CD8-positive, alpha-beta memory T cell (primary cell): ENCODE data around the gene CIP2A. TPM values are rescaled to one million over a fixed set of nuclear protein-coding genes. Genes with fewer than 3 reads are reported as not detected.

Source experiments
- CTCF ChIA-PET: fragments of 350-600 bp; sonication (Branson Sonifier 250); formaldehyde crosslinking; loops from one replicate; lab custom pipeline; 2021; ENCODE audit warnings: antibody characterized with exemption; lab: Charles Lee
- POLR2A ChIA-PET: fragments of 350-600 bp; sonication (Branson Sonifier 250); formaldehyde crosslinking; loops from one replicate; lab custom pipeline; 2021; ENCODE audit warnings: antibody characterized with exemption; lab: Charles Lee
- DNase-seq, 5 donors: peaks; one replicate each; pipeline versions ENCODE4 v3.0.0 to v3.0.0-alpha.2; 2020 to 2022; ENCODE audit warnings: mixed read lengths in 1 of 5
- H3K27ac ChIP-seq: one replicate; pipeline ENCODE4 v1.7.0; 2013; ENCODE audit warnings: low read depth, mild to moderate bottlenecking, low read length, moderate library complexity
- H3K27me3 ChIP-seq: 2 replicates; pipeline ENCODE4 v1.7.0; 2013; ENCODE audit warnings: low read length, mild to moderate bottlenecking; ENCODE audit not compliant: insufficient read depth, poor library complexity, severe bottlenecking
- H3K36me3 ChIP-seq: 2 replicates; pipeline ENCODE4 v1.7.0; 2013; ENCODE audit warnings: mild to moderate bottlenecking, low read length, moderate library complexity; ENCODE audit not compliant: insufficient read depth
- H3K4me1 ChIP-seq: 2 replicates; pipeline ENCODE4 v1.7.0; 2013; ENCODE audit warnings: mild to moderate bottlenecking, low read length, moderate library complexity; ENCODE audit not compliant: insufficient read depth
- H3K4me3 ChIP-seq: 2 replicates; pipeline ENCODE4 v1.7.0; 2013; ENCODE audit warnings: mild to moderate bottlenecking, low read length
- H3K9me3 ChIP-seq: 2 replicates; pipeline ENCODE4 v1.7.0; 2013; ENCODE audit warnings: mild to moderate bottlenecking, low read length
- H3K27ac Mint-ChIP-seq, 8 donors: one replicate each; pipeline ENCODE4 v1.8.0; 2020 to 2021; ENCODE audit warnings: mixed read lengths in 8 of 8, mild to moderate bottlenecking in 6 of 8, inconsistent platforms in 3 of 8, moderate library complexity in 3 of 8
- H3K27me3 Mint-ChIP-seq, 2 donors: one replicate each; pipeline ENCODE4 v1.8.0; 2020 to 2021; ENCODE audit warnings: mixed read lengths in 2 of 2, mild to moderate bottlenecking in 1 of 2, moderate library complexity in 1 of 2
- H3K36me3 Mint-ChIP-seq, 3 donors: one replicate each; pipeline ENCODE4 v1.8.0; 2020 to 2021; ENCODE audit warnings: mixed read lengths in 3 of 3, inconsistent platforms in 1 of 3, mild to moderate bottlenecking in 1 of 3
- H3K4me1 Mint-ChIP-seq, 3 donors: one replicate each; pipeline ENCODE4 v1.8.0; 2020 to 2021; ENCODE audit warnings: mixed read lengths in 3 of 3, inconsistent platforms in 1 of 3, mild to moderate bottlenecking in 1 of 3
- H3K4me3 Mint-ChIP-seq, 7 donors: one replicate each; pipeline ENCODE4 v1.8.0; 2020 to 2021; ENCODE audit warnings: mixed read lengths in 7 of 7, mild to moderate bottlenecking in 6 of 7, moderate library complexity in 4 of 7, inconsistent platforms in 2 of 7
- H3K9me3 Mint-ChIP-seq, 5 donors: one replicate each; pipeline ENCODE4 v1.8.0; 2020 to 2022; ENCODE audit warnings: mixed read lengths in 5 of 5, mild to moderate bottlenecking in 3 of 5, moderate library complexity in 2 of 5, inconsistent platforms in 1 of 5
- polyA plus RNA-seq: library from polyadenylated mRNA; unstranded; fragments of 300-500 nt; fragmentation: Illumina TruSeq; gene quantifications from one replicate; pipeline ENCODE4 v1.2.3, GENCODE V29; 2021
- total RNA-seq, 2 experiments: library from RNA; stranded (reverse); gene quantifications; one replicate each; pipeline ENCODE4 v1.2.3, GENCODE V29; 2021

The CIP2A gene
- total and polyA plus RNA-seq, 3 experiments from 2014 or later = 3.5 to 42.6 (median 41.7) TPM

GRCh38 chr3:108605491-108605890 is 16.3 kb upstream of the CIP2A start:
- Mint-ChIP-seq H3K4me3 (peak overlapping the region in 5 of 7 donors; percentile 9 to 55 (median 20)), H3K27ac (peak overlapping the region in 5 of 8 donors; percentile 12 to 70 (median 50)), H3K36me3 (peaks cover 11 to 30% (median 11%) of the 10 kb centered on the region in 3 donors), H3K4me1 (peaks cover 50 to 80% (median 64%) of the 10 kb centered on the region in 3 donors), H3K27me3 (no peaks in the 10 kb centered on the region), H3K9me3 (no peaks in the 10 kb centered on the region)
- no peaks in the 10 kb centered on the region for H3K27me3 ChIP-seq
- POLR2A ChIA-PET = interaction anchor here (9.2 kb wide), 1 partner anchor 15 kb away, joined by 99 read pairs; the partner anchor contains the start of genes CIP2A and DZIP3
- no peaks in the 10 kb centered on the region for H3K9me3 ChIP-seq
- no peak overlapping the region for H3K4me3 ChIP-seq
- DNase-seq = peak in 2 of 5 donors; percentile 16 to 48
- H3K27ac ChIP-seq = no peak overlapping the region
- H3K4me1 ChIP-seq = peaks cover 44% of the 10 kb centered on the region
- CTCF ChIA-PET = interaction anchor here (1.6 to 8.6 kb wide), 2 partner anchors 10 to 16 kb away, joined by 3 to 75 read pairs; partner anchors contain the start of genes CIP2A and DZIP3
- no peaks in the 10 kb centered on the region for H3K36me3 ChIP-seq

- Mint-ChIP-seq H3K4me1 (peaks cover 50 to 80% (median 69%) of the 10 kb centered on the region in 3 donors), H3K9me3 (no peaks in the 10 kb centered on the region), H3K36me3 (peaks cover 11 to 26% (median 11%) of the 10 kb centered on the region in 3 donors), H3K4me3 (peak overlapping the region in 2 of 7 donors; percentile 4 to 55), H3K27me3 (no peaks in the 10 kb centered on the region), H3K27ac (peak overlapping the region in 3 of 8 donors; percentile 50 to 70 (median 61))
- no peaks in the 10 kb centered on the region for H3K27me3 ChIP-seq
- no peaks in the 10 kb centered on the region for H3K36me3 ChIP-seq
- POLR2A ChIA-PET = interaction anchor here (9.2 kb wide), 1 partner anchor 15 kb away, joined by 99 read pairs; the partner anchor contains the start of genes CIP2A and DZIP3
- H3K4me3 ChIP-seq = no peak overlapping the region
- DNase-seq = no peak
- H3K9me3 ChIP-seq = no peaks in the 10 kb centered on the region
- no peak overlapping the region for H3K27ac ChIP-seq
- CTCF ChIA-PET = interaction anchor here (1.6 to 8.6 kb wide), 2 partner anchors 10 to 16 kb away, joined by 3 to 75 read pairs; partner anchors contain the start of genes CIP2A and DZIP3
- H3K4me1 ChIP-seq = peaks cover 44% of the 10 kb centered on the region
Observed at GRCh38 chr3:108605028-108605427, 15.8 kb upstream of the CIP2A start.

- no peaks in the 10 kb centered on the region for H3K9me3 Mint-ChIP-seq
- H3K4me1 Mint-ChIP-seq = peaks cover 52 to 86% (median 82%) of the 10 kb centered on the region in 3 donors
- DNase-seq = peak in 2 of 5 donors; percentile 28 to 45
- H3K27ac Mint-ChIP-seq = peak overlapping the region; percentile 83 to 98 (median 92)
- H3K27me3 Mint-ChIP-seq = no peaks in the 10 kb centered on the region
- peaks cover 6 to 15% (median 6%) of the 10 kb centered on the region in 3 donors for H3K36me3 Mint-ChIP-seq
- ChIA-PET CTCF (interaction anchor here (1.8 to 8.6 kb wide), 3 partner anchors 14 to 311 kb away, joined by 8 to 75 read pairs (median 8); partner anchors contain the start of genes CIP2A and DZIP3), POLR2A (interaction anchor here (1.0 to 9.2 kb wide), 2 partner anchors 14 to 1081 kb away, joined by 4 to 99 read pairs; partner anchors contain the start of genes CIP2A and DZIP3)
- H3K4me3 Mint-ChIP-seq = peak overlapping the region; percentile 57 to 86 (median 80)
- no peaks in the 10 kb centered on the region for H3K9me3 ChIP-seq
- no peaks in the 10 kb centered on the region for H3K27me3 ChIP-seq
- peaks cover 44% of the 10 kb centered on the region for H3K4me1 ChIP-seq
- H3K36me3 ChIP-seq = no peaks in the 10 kb centered on the region
- H3K27ac ChIP-seq = peak overlapping the region; percentile 34
- H3K4me3 ChIP-seq = peak overlapping the region; percentile 17
Observed at GRCh38 chr3:108603691-108604090, 14.5 kb upstream of the CIP2A start.

- Mint-ChIP-seq H3K9me3 (no peaks in the 10 kb centered on the region), H3K4me3 (peak overlapping the region; percentile 78 to 91 (median 81)), H3K36me3 (peaks cover 4 to 11% (median 6%) of the 10 kb centered on the region in 3 donors), H3K27me3 (no peaks in the 10 kb centered on the region), H3K4me1 (peaks cover 52 to 92% (median 82%) of the 10 kb centered on the region in 3 donors), H3K27ac (peak overlapping the region; percentile 83 to 98 (median 92))
- Histone ChIP-seq H3K9me3 (no peaks in the 10 kb centered on the region), H3K4me3 (peak overlapping the region; percentile 17), H3K36me3 (no peaks in the 10 kb centered on the region), H3K27ac (peak overlapping the region; percentile 34), H3K4me1 (peaks cover 44% of the 10 kb centered on the region), H3K27me3 (no peaks in the 10 kb centered on the region)
- ChIA-PET CTCF (interaction anchor here (0.9 to 8.6 kb wide), 6 partner anchors 13 to 474 kb away, joined by 3 to 75 read pairs (median 6); partner anchors contain the start of genes CIP2A and DZIP3), POLR2A (interaction anchor here (0.6 to 9.2 kb wide), 2 partner anchors 13 to 221 kb away, joined by 3 to 99 read pairs; partner anchors contain the start of genes CIP2A and DZIP3)
- DNase-seq = no peak
Observed at GRCh38 chr3:108602935-108603294, 13.7 kb upstream of the CIP2A start.

- peaks cover 44% of the 10 kb centered on the region for H3K4me1 ChIP-seq
- Mint-ChIP-seq H3K4me3 (peak overlapping the region; percentile 78 to 91 (median 81)), H3K36me3 (peaks cover 0 to 7% (median 2%) of the 10 kb centered on the region in 3 donors), H3K27ac (peak overlapping the region; percentile 83 to 98 (median 92)), H3K27me3 (no peaks in the 10 kb centered on the region), H3K4me1 (peaks cover 52 to 89% (median 82%) of the 10 kb centered on the region in 3 donors), H3K9me3 (no peaks in the 10 kb centered on the region)
- H3K27me3 ChIP-seq = no peaks in the 10 kb centered on the region
- POLR2A ChIA-PET = interaction anchor here (0.6 to 9.2 kb wide), 2 partner anchors 12 to 221 kb away, joined by 3 to 99 read pairs; partner anchors contain the start of genes CIP2A and DZIP3
- no peaks in the 10 kb centered on the region for H3K36me3 ChIP-seq
- CTCF ChIA-PET = interaction anchor here (0.9 to 8.6 kb wide), 7 partner anchors 9 to 474 kb away, joined by 3 to 75 read pairs (median 5); partner anchors contain the start of genes CIP2A and DZIP3
- peak overlapping the region; percentile 34 for H3K27ac ChIP-seq
- DNase-seq = peak; percentile 8 to 74 (median 43)
- H3K4me3 ChIP-seq = peak overlapping the region; percentile 17
- H3K9me3 ChIP-seq = no peaks in the 10 kb centered on the region
Observed at GRCh38 chr3:108602249-108602934, 13.2 kb upstream of the CIP2A start.

GRCh38 chr3:108599677-108600409 is 10.6 kb upstream of the CIP2A start:
- no peaks in the 10 kb centered on the region for H3K36me3 ChIP-seq
- Mint-ChIP-seq H3K36me3 (no peaks in the 10 kb centered on the region), H3K4me3 (peak overlapping the region in 2 of 7 donors; percentile 6 to 65), H3K4me1 (peaks cover 41 to 89% (median 77%) of the 10 kb centered on the region in 3 donors), H3K9me3 (no peaks in the 10 kb centered on the region), H3K27me3 (no peaks in the 10 kb centered on the region), H3K27ac (peak overlapping the region in 4 of 8 donors; percentile 43 to 84 (median 49))
- no peak overlapping the region for H3K4me3 ChIP-seq
- no peak overlapping the region for H3K27ac ChIP-seq
- ChIA-PET POLR2A (interaction anchor here (9.2 kb wide), 1 partner anchor 10 kb away, joined by 99 read pairs; the partner anchor contains the start of genes CIP2A and DZIP3), CTCF (interaction anchor here (8.6 kb wide), 1 partner anchor 10 kb away, joined by 75 read pairs; the partner anchor contains the start of genes CIP2A and DZIP3)
- no peak for DNase-seq
- no peaks in the 10 kb centered on the region for H3K9me3 ChIP-seq
- H3K4me1 ChIP-seq = peaks cover 32% of the 10 kb centered on the region
- H3K27me3 ChIP-seq = no peaks in the 10 kb centered on the region

- ChIA-PET POLR2A (interaction anchor here (9.2 kb wide), 1 partner anchor 8 kb away, joined by 99 read pairs; the partner anchor contains the start of genes CIP2A and DZIP3), CTCF (interaction anchor here (1.1 to 8.6 kb wide), 2 partner anchors 9 to 18 kb away, joined by 3 to 75 read pairs; partner anchors contain the start of genes CIP2A and DZIP3)
- Mint-ChIP-seq H3K27ac (no peak overlapping the region), H3K4me3 (peak overlapping the region in 1 of 7 donors; percentile 21), H3K9me3 (no peaks in the 10 kb centered on the region), H3K36me3 (no peaks in the 10 kb centered on the region), H3K4me1 (peaks cover 28 to 75% (median 63%) of the 10 kb centered on the region in 3 donors), H3K27me3 (no peaks in the 10 kb centered on the region)
- Histone ChIP-seq H3K27ac (no peak overlapping the region), H3K4me1 (peaks cover 17% of the 10 kb centered on the region), H3K27me3 (no peaks in the 10 kb centered on the region), H3K4me3 (no peak overlapping the region), H3K9me3 (no peaks in the 10 kb centered on the region), H3K36me3 (no peaks in the 10 kb centered on the region)
- no peak for DNase-seq
Observed at GRCh38 chr3:108598375-108598774, 9.1 kb upstream of the CIP2A start.
